GM13976 (cell line): ENCODE measurements around the gene YIPF6.
"Not testable (repeated sequence)": the region's sequence is repeated elsewhere in the genome, so short reads cannot be mapped to it uniquely, and the experiment has no call there.

Source experiments
- DNase-seq: peaks from one replicate; pipeline ENCODE4 v3.0.0; 2012; ENCODE audit warnings: low spot score
- in situ Hi-C: fragments of 300-500 bp; cut with MboI; formaldehyde crosslinking; loops from one replicate; pipeline ENCODE4 v1.12.0; 2022; ENCODE audit warnings: low sequenced_read_pairs, mixed read lengths, inconsistent platforms; ENCODE audit not compliant: unreplicated experiment
- TF ChIP-seq, protein P1 (sequence below): IDR thresholded peaks from 2 replicates; pipeline ENCODE4 v1.5.1; 2012; ENCODE audit warnings: borderline replicate concordance, mild to moderate bottlenecking; ENCODE audit not compliant: insufficient read depth; ENCODE audit errors: extremely low read depth, missing control alignments, control extremely low read depth

YIPF6 gene

DNA sequence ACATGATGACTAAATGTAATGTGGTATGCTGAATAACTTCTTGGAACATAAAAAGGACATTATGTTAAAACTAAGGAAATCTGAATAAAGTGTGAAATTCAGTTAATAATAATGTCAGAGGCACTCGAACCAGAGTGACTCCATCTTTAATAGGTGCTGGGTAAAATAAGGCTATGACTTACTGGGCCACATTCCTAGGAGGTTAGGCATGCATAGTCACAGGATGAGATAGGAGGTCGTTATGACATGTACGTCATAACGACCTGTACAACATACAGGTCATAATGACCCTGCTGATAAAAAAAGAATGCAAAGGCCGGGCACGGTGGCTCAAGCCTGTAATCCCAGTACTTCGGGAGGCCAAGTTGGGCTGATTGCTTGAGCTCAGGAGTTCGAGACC, 36.7 kb upstream of the YIPF6 start:
- DNase-seq: no peak
- TF ChIP-seq, protein P1, sequence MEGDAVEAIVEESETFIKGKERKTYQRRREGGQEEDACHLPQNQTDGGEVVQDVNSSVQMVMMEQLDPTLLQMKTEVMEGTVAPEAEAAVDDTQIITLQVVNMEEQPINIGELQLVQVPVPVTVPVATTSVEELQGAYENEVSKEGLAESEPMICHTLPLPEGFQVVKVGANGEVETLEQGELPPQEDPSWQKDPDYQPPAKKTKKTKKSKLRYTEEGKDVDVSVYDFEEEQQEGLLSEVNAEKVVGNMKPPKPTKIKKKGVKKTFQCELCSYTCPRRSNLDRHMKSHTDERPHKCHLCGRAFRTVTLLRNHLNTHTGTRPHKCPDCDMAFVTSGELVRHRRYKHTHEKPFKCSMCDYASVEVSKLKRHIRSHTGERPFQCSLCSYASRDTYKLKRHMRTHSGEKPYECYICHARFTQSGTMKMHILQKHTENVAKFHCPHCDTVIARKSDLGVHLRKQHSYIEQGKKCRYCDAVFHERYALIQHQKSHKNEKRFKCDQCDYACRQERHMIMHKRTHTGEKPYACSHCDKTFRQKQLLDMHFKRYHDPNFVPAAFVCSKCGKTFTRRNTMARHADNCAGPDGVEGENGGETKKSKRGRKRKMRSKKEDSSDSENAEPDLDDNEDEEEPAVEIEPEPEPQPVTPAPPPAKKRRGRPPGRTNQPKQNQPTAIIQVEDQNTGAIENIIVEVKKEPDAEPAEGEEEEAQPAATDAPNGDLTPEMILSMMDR: no peak
- in situ Hi-C loops: loop anchor here (25.0 kb wide), 1 partner anchor 275 kb away; no protein-coding TSS in a partner anchor

DNA sequence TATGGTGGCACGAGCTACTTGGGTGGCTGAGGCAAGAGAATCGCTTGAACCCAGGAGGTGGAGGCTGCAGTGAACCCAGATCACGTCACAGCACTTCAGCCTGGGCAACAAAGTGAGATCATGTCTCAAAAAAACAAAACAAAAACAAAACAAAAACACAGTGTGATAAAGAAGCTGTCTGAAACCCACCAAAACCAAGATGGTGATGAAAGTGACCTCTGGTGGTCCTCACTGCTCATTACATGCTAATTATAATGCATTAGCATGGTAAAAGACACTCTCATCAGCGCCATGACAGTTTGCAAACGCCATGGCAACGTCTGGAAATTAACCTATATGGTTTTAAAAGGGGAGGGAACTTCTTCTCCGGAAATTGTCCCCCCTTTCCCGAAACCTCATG, 36.2 kb upstream of the YIPF6 start:
- DNase-seq: no peak
- in situ Hi-C loops: loop anchor here (25.0 kb wide), 1 partner anchor 275 kb away; no protein-coding TSS in a partner anchor

DNA sequence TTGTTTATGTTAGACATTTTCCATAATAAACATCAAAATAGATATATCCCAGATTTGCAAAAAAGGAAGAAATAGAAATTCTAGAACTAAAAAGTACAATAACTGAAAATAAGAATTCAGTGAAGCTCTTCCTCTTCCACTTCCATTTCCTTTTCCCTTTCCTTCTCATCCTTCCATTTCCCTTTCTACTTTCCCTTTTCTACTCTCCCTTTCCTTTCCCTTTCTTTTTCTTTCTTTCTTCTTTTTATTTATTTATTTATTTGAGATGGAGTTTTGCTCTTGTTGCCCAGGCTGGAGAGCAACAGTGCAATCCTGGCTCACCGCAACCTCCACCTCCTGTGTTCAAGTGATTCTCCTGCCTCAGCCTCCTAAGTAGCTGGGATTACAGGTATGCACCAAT, 35.0 kb upstream of the YIPF6 start:
- in situ Hi-C loops: loop anchor here (25.0 kb wide), 1 partner anchor 277 kb away; no protein-coding TSS in a partner anchor
- TF ChIP-seq, protein P1: no peak
- DNase-seq: no peak

More for the DNA sequence above, 36.2 kb upstream of the YIPF6 start:
- TF ChIP-seq, protein P1: no peak

DNA sequence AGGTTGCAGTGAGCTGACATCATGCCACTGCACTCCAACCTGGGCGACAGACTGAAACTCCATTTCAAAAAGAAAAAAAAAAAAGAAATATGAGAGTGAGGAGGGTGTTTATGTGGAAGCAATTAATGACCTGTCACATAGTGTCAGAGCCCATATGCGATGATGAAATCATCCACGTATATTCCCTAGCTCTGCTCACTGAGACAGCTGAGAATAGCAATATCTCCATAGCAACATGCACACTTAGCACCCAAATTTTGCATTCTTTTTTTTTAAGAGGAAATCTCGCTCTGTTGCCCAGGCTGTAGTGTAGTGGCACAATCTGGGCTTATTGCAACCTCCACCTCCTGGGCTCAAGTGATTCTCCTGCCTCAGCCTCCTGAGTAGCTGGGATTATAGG, 34.1 kb upstream of the YIPF6 start:
- TF ChIP-seq, protein P1: no peak
- in situ Hi-C loops: loop anchor here (25.0 kb wide), 1 partner anchor 277 kb away; no protein-coding TSS in a partner anchor
- DNase-seq: no peak

DNA sequence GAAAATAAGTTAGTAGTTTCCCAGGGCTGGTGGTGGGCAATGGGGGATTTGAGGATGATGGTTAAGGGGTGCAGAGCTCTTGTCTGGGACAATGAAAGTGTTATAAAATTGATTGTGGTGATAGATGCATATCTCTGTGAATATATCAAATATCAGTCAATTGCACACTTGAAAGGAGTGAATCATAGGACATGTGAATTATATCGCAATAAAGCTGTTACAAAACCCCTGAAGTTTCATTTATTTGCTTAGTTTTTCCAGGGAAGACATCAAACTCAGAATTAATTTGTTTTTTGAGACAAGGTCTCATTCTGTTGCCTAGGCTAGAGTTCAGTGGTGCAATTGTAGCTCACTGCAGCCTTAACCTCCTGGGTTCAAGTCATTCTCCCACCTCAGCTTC, 17.9 kb upstream of the YIPF6 start:
- no peak for DNase-seq
- in situ Hi-C loops: no loop called here
- TF ChIP-seq, protein P1: no peak

DNA sequence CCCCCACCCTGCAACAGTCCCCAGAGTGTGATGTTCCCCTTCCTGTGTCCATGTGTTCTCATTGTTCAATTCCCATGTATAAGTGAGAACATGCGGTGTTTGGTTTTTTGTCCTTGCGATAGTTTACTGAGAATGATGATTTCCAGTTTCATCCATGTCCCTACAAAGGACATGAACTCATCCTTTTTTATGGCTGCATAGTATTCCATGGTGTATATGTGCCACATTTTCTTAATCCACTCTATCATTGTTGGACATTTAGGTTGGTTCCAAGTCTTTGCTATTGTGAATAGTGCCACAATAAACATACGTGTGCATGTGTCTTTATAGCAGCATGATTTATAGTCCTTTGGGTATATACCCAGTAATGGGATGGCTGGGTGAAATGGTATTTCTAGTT, 12.7 kb upstream of the YIPF6 start:
- in situ Hi-C loops, DNase-seq: not testable (repeated sequence)

DNA sequence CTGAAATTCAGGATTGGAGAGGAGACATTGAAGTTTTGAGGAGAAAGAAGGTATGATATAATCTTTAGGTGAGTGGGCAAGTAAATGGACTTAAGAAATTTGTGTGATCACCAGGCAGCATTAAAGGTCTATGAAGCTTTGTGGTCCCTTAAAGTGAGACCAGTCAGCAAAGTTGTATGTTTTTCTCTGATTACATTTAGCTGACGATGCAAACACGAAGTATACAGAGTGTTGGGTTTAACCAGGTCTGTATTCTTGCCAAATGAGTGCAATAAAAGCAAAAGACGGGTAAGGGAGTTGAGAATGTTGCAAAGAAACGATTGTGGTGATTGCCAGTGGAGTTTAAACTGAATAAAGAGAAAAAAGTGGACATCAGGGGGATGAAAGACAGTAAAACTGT, 11.6 kb upstream of the YIPF6 start:
- in situ Hi-C loops: no loop called here

More for the DNA sequence above, 11.6 kb upstream of the YIPF6 start:
- TF ChIP-seq, protein P1: no peak
- no peak for DNase-seq
